ENCODE measurements around the gene CCL26. TPM values are rescaled to one million over a fixed set of nuclear protein-coding genes. Genes with fewer than 3 reads are reported as not detected.

Gene CCL26
- total and polyA plus RNA-seq, 2 of the 13 experiments (the other 11 are each of a cell fraction or from before 2014, with no cell fraction given) = 0.16 TPM; not detected in 1

GRCh38 chr7:75727881-75728593, 44.0 kb downstream of the CCL26 start (continued):
- TF ChIP-seq ZNF609 (CRISPR knock-in tag; IDR thresholded peaks at IDR 0.05; ENCODE audit: borderline replicate concordance) = peak; percentile 50; the same call in 1 of the 2 replicates
- no peak for TF ChIP-seq SRSF1 (optimal IDR thresholded peaks at IDR 0.05; ENCODE audit: low read depth, low read length)
- TF ChIP-seq ZNF547 (CRISPR knock-in tag; IDR thresholded peaks at IDR 0.05) = no peak
- TF ChIP-seq ZNF678 (CRISPR knock-in tag; IDR thresholded peaks at IDR 0.05) = no peak
- TF ChIP-seq ELK4 (CRISPR knock-in tag; IDR thresholded peaks at IDR 0.05; ENCODE audit: borderline replicate concordance) = no peak
- 0 out of 2 replicates have a peak, but pooled peaks have one; percentile 36 for TF ChIP-seq HBP1 (CRISPR knock-in tag; IDR thresholded peaks at IDR 0.05; ENCODE audit: low read depth)
- TF ChIP-seq ZNF83 (CRISPR knock-in tag; IDR thresholded peaks at IDR 0.05; ENCODE audit: borderline replicate concordance) = no peak
- TF ChIP-seq ELF1 (CRISPR knock-in tag; IDR thresholded peaks at IDR 0.05) = peak; percentile 51; the same call in 1 of the 2 replicates
- no peak for TF ChIP-seq NAIF1 (CRISPR knock-in tag; IDR thresholded peaks at IDR 0.05; ENCODE audit: borderline replicate concordance)
- TF ChIP-seq ATRX (CRISPR knock-in tag; IDR thresholded peaks at IDR 0.05; ENCODE audit: borderline replicate concordance) = no peak
- no peak for TF ChIP-seq TFAP4 (IDR thresholded peaks at IDR 0.05; ENCODE audit: borderline replicate concordance, low read depth)
- no peak for TF ChIP-seq ZFP91 (CRISPR knock-in tag; IDR thresholded peaks at IDR 0.05; ENCODE audit: borderline replicate concordance)
- no peak for TF ChIP-seq ZNF839 (CRISPR knock-in tag; IDR thresholded peaks at IDR 0.05; ENCODE audit: borderline replicate concordance)
- TF ChIP-seq RBM22 (optimal IDR thresholded peaks at IDR 0.05; ENCODE audit: low read length) = no peak
- TF ChIP-seq FOXK1 (CRISPR knock-in tag; IDR thresholded peaks at IDR 0.05; ENCODE audit: borderline replicate concordance, low read depth) = peak; percentile 60; the same call in 1 of the 2 replicates

All from HepG2 (cell line).